Activated B cell treated with CpG ODN at 0.5 μM for 24 hours (primary cell): ENCODE measurements around the gene PPP2R2C. TPM values are rescaled to one million over a fixed set of nuclear protein-coding genes. Genes with fewer than 3 reads are reported as not detected.

Experiments used
- ATAC-seq: fragments of 200-7000 bp; cut with Tn5 transposase; one replicate; pipeline ENCODE4 v1.10.0; 2021; ENCODE audit warnings: low read depth, mild to moderate bottlenecking, moderate library complexity
- CTCF ChIA-PET: fragments of 350-600 bp; sonication (Branson Sonifier 250); formaldehyde crosslinking; loops from one replicate; lab custom pipeline; 2021; ENCODE audit warnings: antibody characterized with exemption; lab: Charles Lee
- POLR2A ChIA-PET: fragments of 350-600 bp; sonication (Branson Sonifier 250); formaldehyde crosslinking; loops from one replicate; lab custom pipeline; 2021; ENCODE audit warnings: antibody characterized with exemption; lab: Charles Lee
- DNase-seq: peaks from one replicate; pipeline ENCODE4 v3.0.0; 2022
- H3K27ac Mint-ChIP-seq: one replicate; pipeline ENCODE4 v1.8.0; 2020; ENCODE audit warnings: mixed read lengths
- H3K27me3 Mint-ChIP-seq: one replicate; pipeline ENCODE4 v1.8.0; 2021; ENCODE audit warnings: mixed read lengths
- H3K36me3 Mint-ChIP-seq: one replicate; pipeline ENCODE4 v1.8.0; 2021; ENCODE audit warnings: low read depth, mixed read lengths
- H3K4me1 Mint-ChIP-seq: one replicate; pipeline ENCODE4 v1.8.0; 2021; ENCODE audit warnings: mixed read lengths
- H3K4me3 Mint-ChIP-seq: one replicate; pipeline ENCODE4 v1.8.0; 2020; ENCODE audit warnings: mild to moderate bottlenecking, mixed read lengths
- H3K9me3 Mint-ChIP-seq: one replicate; pipeline ENCODE4 v1.8.0; 2020; ENCODE audit warnings: mixed read lengths
- CTCF ChIP-seq: fragments of 200-600 bp; IDR thresholded peaks from one replicate; pipeline ENCODE4 v1.8.0; 2022; ENCODE audit warnings: antibody characterized with exemption, mild to moderate bottlenecking
- intact Hi-C: fragments of 100-400 bp; cut with micrococcal nuclease; formaldehyde crosslinking; loops from one replicate; pipeline ENCODE4 v1.15.1; 2024
- total RNA-seq: library from RNA; stranded (reverse); gene quantifications from 2 replicates; pipeline ENCODE4 v1.2.3, GENCODE V29; 2022

Gene PPP2R2C
- total RNA-seq, 1 donor from 2014 or later = not detected

GRCh38 chr4:6504900-6505496, 32.6 kb upstream of the PPP2R2C start:
- Mint-ChIP-seq H3K9me3 (peaks cover 27% of the 10 kb centered on the region), H3K4me1 (no peaks in the 10 kb centered on the region), H3K36me3 (peaks cover 5% of the 10 kb centered on the region), H3K27ac (no peak overlapping the region), H3K4me3 (no peak overlapping the region), H3K27me3 (peaks cover 18% of the 10 kb centered on the region)
- ChIA-PET CTCF (no interaction called here), POLR2A (no interaction called here)
- ATAC-seq (no peak), DNase-seq (no peak)
- TF ChIP-seq CTCF = no peak
- intact Hi-C loops = no loop called here

GRCh38 chr4:6502747-6503465, 30.5 kb upstream of the PPP2R2C start:
- Mint-ChIP-seq H3K27me3 (peaks cover 21% of the 10 kb centered on the region), H3K36me3 (peaks cover 5% of the 10 kb centered on the region), H3K4me3 (no peak overlapping the region), H3K27ac (no peak overlapping the region), H3K9me3 (peaks cover 27% of the 10 kb centered on the region), H3K4me1 (no peaks in the 10 kb centered on the region)
- ATAC-seq = no peak
- ChIA-PET CTCF (no interaction called here), POLR2A (no interaction called here)
- intact Hi-C loops = no loop called here
- DNase-seq = no peak
- TF ChIP-seq CTCF = no peak

- no peak for TF ChIP-seq CTCF
- peaks cover 5% of the 10 kb centered on the region for H3K36me3 Mint-ChIP-seq
- ATAC-seq (no peak), DNase-seq (no peak)
- POLR2A ChIA-PET = no interaction called here
- peaks cover 23% of the 10 kb centered on the region for H3K9me3 Mint-ChIP-seq
- no peaks in the 10 kb centered on the region for H3K4me1 Mint-ChIP-seq
- intact Hi-C loops = no loop called here
- H3K4me3 Mint-ChIP-seq = no peak overlapping the region
- H3K27me3 Mint-ChIP-seq = peaks cover 21% of the 10 kb centered on the region
- no peak overlapping the region for H3K27ac Mint-ChIP-seq
- CTCF ChIA-PET = no interaction called here
These were observed 29.7 kb upstream of the PPP2R2C start for GRCh38 chr4:6502147-6502546.

- ChIA-PET CTCF (no interaction called here), POLR2A (no interaction called here)
- peaks cover 5% of the 10 kb centered on the region for H3K36me3 Mint-ChIP-seq
- H3K27me3 Mint-ChIP-seq = peaks cover 21% of the 10 kb centered on the region
- TF ChIP-seq CTCF = no peak
- no peaks in the 10 kb centered on the region for H3K4me1 Mint-ChIP-seq
- no peak overlapping the region for H3K27ac Mint-ChIP-seq
- peaks cover 17% of the 10 kb centered on the region for H3K9me3 Mint-ChIP-seq
- no peak overlapping the region for H3K4me3 Mint-ChIP-seq
- intact Hi-C loops = no loop called here
- no peak for DNase-seq
- no peak for ATAC-seq
These were observed 28.8 kb upstream of the PPP2R2C start for GRCh38 chr4:6501171-6501570.

GRCh38 chr4:6500481-6501140, 28.2 kb upstream of the PPP2R2C start:
- peaks cover 21% of the 10 kb centered on the region for H3K27me3 Mint-ChIP-seq
- ChIA-PET POLR2A (no interaction called here), CTCF (no interaction called here)
- intact Hi-C loops = no loop called here
- H3K9me3 Mint-ChIP-seq = peaks cover 14% of the 10 kb centered on the region
- no peak for DNase-seq
- H3K36me3 Mint-ChIP-seq = peaks cover 5% of the 10 kb centered on the region
- no peak overlapping the region for H3K4me3 Mint-ChIP-seq
- no peaks in the 10 kb centered on the region for H3K4me1 Mint-ChIP-seq
- ATAC-seq = no peak
- TF ChIP-seq CTCF = no peak
- no peak overlapping the region for H3K27ac Mint-ChIP-seq
